Ishikawa (cell line): ENCODE data around the gene KRT82.

Source experiments
- CEBPB ChIP-seq: IDR thresholded peaks from 2 replicates; pipeline ENCODE4 v1.6.1; 2012
- CREB1 ChIP-seq: IDR thresholded peaks from 2 replicates; pipeline ENCODE4 v1.6.1; 2012; ENCODE audit warnings: low read depth
- EGR1 ChIP-seq: IDR thresholded peaks from 2 replicates; pipeline ENCODE4 v1.6.1; 2012
- EP300 ChIP-seq: IDR thresholded peaks from 2 replicates; pipeline ENCODE4 v1.6.1; 2012; ENCODE audit warnings: borderline replicate concordance
- FOXM1 ChIP-seq: IDR thresholded peaks from 2 replicates; pipeline ENCODE4 v1.6.1; 2012; ENCODE audit warnings: low read depth, borderline replicate concordance
- NFIC ChIP-seq: IDR thresholded peaks from 2 replicates; pipeline ENCODE4 v1.6.1; 2012
- RAD21 ChIP-seq: IDR thresholded peaks from 2 replicates; pipeline ENCODE4 v1.6.1; 2012; ENCODE audit warnings: low read depth
- TAF1 ChIP-seq: IDR thresholded peaks from 2 replicates; pipeline ENCODE4 v1.6.1; 2012; ENCODE audit warnings: low read depth, mild to moderate bottlenecking
- TCF12 ChIP-seq: IDR thresholded peaks from 2 replicates; pipeline ENCODE4 v1.6.1; 2012; ENCODE audit warnings: low read depth
- TEAD4 ChIP-seq: IDR thresholded peaks from 2 replicates; pipeline ENCODE4 v1.6.1; 2012
- USF1 ChIP-seq: IDR thresholded peaks from 2 replicates; pipeline ENCODE4 v1.6.1; 2012
- YY1 ChIP-seq: IDR thresholded peaks from 2 replicates; pipeline ENCODE4 v1.6.1; 2012; ENCODE audit warnings: low read depth
- ZBTB7A ChIP-seq: IDR thresholded peaks from 2 replicates; pipeline ENCODE4 v1.6.1; 2012; ENCODE audit warnings: low read depth
- TF ChIP-seq, protein P1 (sequence below): IDR thresholded peaks from 2 replicates; pipeline ENCODE4 v1.6.1; 2012
- TF ChIP-seq, protein P2 (sequence below): IDR thresholded peaks from 2 replicates; pipeline ENCODE4 v1.6.1; 2012; ENCODE audit warnings: low read depth, mild to moderate bottlenecking

Gene KRT82

GRCh38 chr12:52356031-52356761 is 49.9 kb downstream of the KRT82 start:
- TF ChIP-seq CREB1 (no peak), YY1 (no peak), RAD21 (no peak), USF1 (no peak), CEBPB (no peak), NFIC (no peak)
- TF ChIP-seq, protein P1, sequence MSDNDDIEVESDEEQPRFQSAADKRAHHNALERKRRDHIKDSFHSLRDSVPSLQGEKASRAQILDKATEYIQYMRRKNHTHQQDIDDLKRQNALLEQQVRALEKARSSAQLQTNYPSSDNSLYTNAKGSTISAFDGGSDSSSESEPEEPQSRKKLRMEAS: no peak

GRCh38 chr12:52355176-52355575 is 51.0 kb downstream of the KRT82 start:
- TF ChIP-seq USF1: no peak

DNA sequence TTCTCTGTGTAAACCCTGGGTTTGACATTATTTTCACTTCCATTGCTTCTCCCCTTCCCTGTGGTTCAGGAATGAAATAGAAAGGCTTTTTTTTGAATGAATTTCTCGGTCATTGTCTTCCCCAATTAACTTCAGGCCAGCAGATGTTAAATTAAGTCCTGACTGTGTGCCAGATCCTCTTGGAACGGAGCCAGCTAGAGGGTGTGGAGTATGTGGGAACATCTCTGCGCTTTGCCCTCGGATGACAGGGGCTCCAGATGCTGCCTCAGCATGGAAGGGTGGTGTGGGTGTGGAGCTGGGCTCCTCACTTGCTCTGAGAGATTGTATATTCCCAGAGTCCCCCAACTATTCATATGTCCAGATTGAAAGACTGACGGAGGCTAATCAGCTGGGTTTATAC is 51.9 kb downstream of the KRT82 start:
- TF ChIP-seq CREB1 (no peak), NFIC (peak; percentile 74)

- TF ChIP-seq, protein P1: no peak
- TF ChIP-seq FOXM1: no peak
- TF ChIP-seq EP300: no peak
- no peak for TF ChIP-seq CEBPB
- TF ChIP-seq TEAD4: no peak
- TF ChIP-seq RAD21: no peak
- TF ChIP-seq, protein P2, sequence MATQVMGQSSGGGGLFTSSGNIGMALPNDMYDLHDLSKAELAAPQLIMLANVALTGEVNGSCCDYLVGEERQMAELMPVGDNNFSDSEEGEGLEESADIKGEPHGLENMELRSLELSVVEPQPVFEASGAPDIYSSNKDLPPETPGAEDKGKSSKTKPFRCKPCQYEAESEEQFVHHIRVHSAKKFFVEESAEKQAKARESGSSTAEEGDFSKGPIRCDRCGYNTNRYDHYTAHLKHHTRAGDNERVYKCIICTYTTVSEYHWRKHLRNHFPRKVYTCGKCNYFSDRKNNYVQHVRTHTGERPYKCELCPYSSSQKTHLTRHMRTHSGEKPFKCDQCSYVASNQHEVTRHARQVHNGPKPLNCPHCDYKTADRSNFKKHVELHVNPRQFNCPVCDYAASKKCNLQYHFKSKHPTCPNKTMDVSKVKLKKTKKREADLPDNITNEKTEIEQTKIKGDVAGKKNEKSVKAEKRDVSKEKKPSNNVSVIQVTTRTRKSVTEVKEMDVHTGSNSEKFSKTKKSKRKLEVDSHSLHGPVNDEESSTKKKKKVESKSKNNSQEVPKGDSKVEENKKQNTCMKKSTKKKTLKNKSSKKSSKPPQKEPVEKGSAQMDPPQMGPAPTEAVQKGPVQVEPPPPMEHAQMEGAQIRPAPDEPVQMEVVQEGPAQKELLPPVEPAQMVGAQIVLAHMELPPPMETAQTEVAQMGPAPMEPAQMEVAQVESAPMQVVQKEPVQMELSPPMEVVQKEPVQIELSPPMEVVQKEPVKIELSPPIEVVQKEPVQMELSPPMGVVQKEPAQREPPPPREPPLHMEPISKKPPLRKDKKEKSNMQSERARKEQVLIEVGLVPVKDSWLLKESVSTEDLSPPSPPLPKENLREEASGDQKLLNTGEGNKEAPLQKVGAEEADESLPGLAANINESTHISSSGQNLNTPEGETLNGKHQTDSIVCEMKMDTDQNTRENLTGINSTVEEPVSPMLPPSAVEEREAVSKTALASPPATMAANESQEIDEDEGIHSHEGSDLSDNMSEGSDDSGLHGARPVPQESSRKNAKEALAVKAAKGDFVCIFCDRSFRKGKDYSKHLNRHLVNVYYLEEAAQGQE: no peak
- TF ChIP-seq USF1: no peak
- no peak for TF ChIP-seq TCF12
- no peak for TF ChIP-seq ZBTB7A
- TF ChIP-seq CREB1: no peak
- TF ChIP-seq EGR1: no peak
- TF ChIP-seq TAF1: no peak
- TF ChIP-seq YY1: no peak
- TF ChIP-seq NFIC: no peak
These were observed 52.4 kb downstream of the KRT82 start for GRCh38 chr12:52353766-52354165.

DNA sequence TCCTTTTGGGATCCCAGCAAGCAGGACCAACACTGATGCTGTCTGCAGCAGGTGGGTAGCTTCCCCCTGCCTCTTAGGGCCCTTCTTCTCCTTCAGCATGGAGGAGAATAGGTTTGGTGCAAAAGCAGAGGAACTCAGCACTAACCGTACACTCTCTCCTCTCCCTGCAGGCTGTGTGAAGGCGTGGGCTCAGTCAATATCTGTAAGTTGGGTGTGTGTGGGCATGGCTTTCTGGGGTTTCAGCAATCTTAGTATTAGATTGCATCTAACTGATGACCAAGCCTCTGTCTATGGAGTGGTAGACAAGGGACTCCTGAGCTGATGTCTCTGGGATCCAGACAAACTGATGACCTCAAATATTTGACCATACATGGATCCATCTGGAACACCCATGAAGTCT is 53.2 kb downstream of the KRT82 start:
- TF ChIP-seq ZBTB7A (no peak), CREB1 (no peak), USF1 (no peak), RAD21 (no peak), TCF12 (no peak), EGR1 (no peak), YY1 (no peak), FOXM1 (no peak), NFIC (no peak), TEAD4 (no peak), EP300 (no peak), TAF1 (no peak), CEBPB (no peak)
- TF ChIP-seq, protein P2: no peak
- TF ChIP-seq, protein P1: no peak
